ENCODE data around the gene PROKR1.

DNA sequence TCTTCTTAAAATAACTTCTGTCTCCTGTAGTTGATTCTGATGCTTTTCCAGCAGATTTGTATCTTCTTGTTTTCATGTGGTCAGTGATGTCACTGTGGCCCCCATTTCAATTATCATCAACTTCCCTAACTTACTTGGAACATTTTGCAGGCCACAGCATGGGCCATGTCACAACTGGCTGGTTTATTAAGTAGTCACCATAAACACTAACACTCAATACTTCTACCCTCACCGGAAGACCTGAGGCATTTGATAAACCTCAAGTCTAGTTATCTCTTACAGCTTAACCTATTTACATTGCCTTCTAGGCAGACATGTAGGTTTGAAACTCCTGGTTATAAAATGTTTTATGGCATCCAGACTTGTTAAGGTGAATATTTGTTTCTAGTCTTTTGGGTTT lies 37.4 kb upstream of the PROKR1 start:
- TF ChIP-seq FOXA1 (IDR thresholded peaks at IDR 0.05) (no peak), NFRKB (IDR thresholded peaks at IDR 0.05) (no peak), TARDBP (IDR thresholded peaks at IDR 0.05) (no peak), HDGF (IDR thresholded peaks at IDR 0.05; ENCODE audit: borderline replicate concordance) (no peak), PKNOX1 (IDR thresholded peaks at IDR 0.05) (no peak), SUZ12 (IDR thresholded peaks at IDR 0.05) (no peak), ELF4 (IDR thresholded peaks at IDR 0.05) (no peak), SP1 (IDR thresholded peaks at IDR 0.05) (no peak)

Data from HEK293T (cell line).